Measurements from ENCODE around the gene FBXO34.
"Not testable (repeated sequence)": the region's sequence is repeated elsewhere in the genome, so short reads cannot be mapped to it uniquely, and the experiment has no call there.

The FBXO34 gene

GRCh38 chr14:55312379-55313030 is 41.3 kb downstream of the FBXO34 start:
- not testable (repeated sequence) for DNase-seq

GRCh38 chr14:55313480-55313879 is 42.3 kb downstream of the FBXO34 start:
- no peak for DNase-seq

DNA sequence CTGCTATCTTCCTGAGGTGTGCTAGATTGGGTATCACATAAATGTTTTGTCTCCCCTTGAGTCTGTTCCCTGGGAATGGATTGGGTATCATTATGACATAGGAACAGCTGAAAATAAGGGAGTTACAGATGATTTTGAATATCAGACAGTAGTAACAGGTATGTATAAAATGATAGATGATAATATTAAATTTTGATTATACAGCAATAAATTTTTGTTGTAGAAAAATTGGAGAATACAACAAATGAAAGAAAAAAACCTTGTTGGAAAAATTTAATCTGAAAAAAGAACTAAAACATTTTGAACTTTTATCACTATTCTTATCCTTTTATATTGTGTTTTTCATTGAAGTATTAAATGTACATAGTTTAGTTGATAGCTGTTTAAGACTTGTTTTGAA is 43.2 kb downstream of the FBXO34 start:
- DNase-seq = no peak

DNA sequence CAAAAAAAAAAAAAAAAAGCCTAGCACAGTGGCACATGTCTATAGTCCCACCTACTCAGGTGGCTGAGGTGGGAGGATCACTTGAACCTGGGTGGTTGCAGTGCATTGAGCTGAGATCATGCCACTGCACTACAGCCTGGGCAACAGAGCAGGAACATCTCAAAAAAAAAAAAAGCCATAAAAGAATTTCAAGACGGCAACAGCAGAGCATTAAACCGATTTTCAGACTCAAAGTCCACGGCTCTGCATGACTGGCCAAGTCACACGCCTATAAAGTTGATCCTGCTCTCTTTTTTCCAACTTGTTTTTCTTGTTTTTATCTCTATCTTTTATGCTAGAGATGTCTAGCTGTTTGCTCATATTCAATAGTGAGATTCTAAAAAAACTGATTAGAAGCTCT is 45.3 kb downstream of the FBXO34 start:
- no peak for DNase-seq

DNA sequence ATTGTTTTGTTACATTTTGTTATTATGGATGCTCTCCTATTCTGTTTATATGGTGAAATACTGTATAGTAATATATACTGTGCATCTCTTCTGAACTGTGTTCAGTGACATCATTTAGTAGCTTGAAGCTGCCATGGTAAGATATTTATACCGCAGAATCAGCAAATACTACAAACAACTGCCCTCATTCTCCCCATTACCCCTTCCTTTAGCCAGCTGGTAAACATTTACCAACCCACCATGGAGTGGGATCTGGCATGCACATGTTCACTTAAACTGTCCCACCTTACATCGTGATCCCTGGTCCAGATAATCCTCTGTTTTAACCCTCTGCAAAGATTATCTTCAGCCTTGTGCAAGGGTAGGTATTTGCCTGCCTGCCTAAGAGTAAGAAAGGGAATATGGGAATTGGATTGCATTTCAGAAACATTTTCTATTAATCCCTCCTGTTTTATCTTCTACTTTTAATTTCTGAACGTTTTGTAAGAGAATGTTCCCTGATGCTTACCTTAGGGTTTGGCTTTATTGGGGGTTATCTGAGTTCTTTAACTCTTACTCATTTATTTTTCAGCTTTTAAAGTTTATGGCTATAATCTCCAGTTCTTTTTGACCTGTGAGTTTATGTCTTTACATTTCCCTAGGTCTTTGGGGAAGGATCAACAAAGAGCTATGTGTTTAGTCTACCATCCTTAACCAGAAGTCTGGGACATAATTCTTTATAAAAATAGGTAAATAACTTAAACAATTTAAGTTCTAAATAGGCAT is 46.5 kb downstream of the FBXO34 start:
- no peak for DNase-seq

GRCh38 chr14:55318694-55319093 is 47.5 kb downstream of the FBXO34 start:
- no peak for DNase-seq

- DNase-seq = no peak
Observed at GRCh38 chr14:55323910-55324309, 52.7 kb downstream of the FBXO34 start.

DNA sequence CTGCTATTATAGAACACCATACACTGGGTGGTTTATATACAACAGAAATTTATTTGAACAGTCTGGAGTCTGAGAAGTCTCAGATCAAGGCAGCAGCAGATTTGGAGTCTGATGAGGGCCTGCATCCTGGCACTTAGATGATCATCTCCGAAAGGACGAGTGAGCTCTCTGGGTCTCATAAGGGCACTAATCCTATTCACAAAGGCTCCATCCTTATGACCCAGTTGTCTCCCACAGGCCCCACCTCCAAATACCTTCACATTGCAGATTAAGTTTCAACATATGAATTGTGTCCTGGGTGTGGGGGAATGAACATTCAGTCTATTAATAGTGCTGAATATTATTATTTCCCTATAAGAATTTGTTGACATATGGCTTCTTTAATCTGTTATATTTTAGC is 53.6 kb downstream of the FBXO34 start:
- DNase-seq = no peak

- no peak for DNase-seq
Observed at GRCh38 chr14:55327179-55327578, 56.0 kb downstream of the FBXO34 start.

GRCh38 chr14:55328317-55328716 is 57.1 kb downstream of the FBXO34 start:
- no peak for DNase-seq

DNA sequence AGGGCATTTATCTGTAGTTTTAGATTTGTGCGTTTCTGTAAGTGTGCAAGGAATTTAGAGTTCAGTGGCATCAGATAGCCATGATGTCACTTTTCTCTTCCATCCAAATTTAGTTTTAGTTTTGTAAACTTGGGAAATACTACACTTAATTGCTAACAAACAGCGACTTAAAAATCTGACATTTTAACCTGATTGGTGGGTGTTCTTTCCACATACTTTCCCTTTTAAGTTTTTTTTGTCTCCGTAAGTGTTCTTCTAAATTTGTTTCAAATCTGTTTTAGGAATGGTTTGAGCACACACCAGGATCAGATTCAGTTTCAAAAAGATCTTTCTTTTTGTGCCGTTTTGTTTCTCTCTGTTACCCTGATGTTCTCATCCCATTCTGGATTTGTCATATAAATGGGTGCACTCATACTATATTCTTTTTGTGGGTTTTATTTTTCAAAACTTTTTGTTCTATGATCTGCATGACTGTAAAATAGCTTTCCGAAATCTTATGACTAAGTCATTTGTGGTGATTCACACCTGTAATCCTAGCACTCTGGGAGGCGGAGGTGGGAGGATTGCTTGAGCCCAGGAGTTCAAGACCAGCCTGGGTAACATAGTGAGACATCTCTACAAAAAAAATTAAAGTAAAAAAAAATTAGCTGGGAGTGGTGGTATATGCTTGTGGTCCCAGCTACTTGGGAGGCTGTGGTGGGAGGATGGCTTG is 58.9 kb downstream of the FBXO34 start:
- DNase-seq = no peak

- DNase-seq = no peak
Observed at GRCh38 chr14:55332654-55333570, 61.7 kb downstream of the FBXO34 start.

DNA sequence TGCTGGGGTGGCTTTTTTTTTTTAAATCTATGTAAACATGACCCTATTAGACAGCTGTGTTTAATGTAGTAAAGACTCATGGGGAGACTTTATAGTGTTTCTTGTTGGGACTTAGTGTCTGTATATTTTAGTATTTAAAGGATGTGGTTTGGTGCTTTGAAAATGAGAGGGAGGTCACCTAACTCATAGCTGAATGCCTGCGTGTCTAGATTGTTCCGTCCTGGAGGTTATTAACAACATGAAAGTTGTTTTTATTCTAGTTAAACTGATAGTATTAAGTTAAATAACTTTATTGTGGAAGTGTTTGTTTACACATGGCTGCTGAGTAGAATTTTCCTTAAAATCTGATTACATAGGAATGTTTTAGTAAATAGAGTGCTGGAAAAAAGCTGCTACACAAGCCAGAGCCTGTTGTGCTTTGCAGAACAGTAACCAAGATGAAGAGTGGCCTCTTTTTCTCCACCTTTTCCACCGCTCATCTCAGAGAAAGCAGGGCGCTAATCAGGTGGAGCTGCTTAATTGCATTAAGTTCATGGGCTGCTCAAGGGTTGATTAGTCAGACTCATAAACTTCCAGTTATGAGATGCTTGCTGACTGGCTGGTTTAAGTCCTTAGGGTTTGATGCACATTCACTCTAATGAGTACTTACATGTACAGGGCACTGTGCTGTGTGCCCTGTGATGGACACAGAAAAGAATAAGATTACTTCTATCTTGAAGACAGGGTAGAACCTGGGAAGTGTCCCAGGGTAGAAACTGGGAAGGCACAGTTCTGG is 62.7 kb downstream of the FBXO34 start:
- no peak for DNase-seq

- no peak for DNase-seq
Observed at GRCh38 chr14:55336162-55336561, 64.9 kb downstream of the FBXO34 start.

DNA sequence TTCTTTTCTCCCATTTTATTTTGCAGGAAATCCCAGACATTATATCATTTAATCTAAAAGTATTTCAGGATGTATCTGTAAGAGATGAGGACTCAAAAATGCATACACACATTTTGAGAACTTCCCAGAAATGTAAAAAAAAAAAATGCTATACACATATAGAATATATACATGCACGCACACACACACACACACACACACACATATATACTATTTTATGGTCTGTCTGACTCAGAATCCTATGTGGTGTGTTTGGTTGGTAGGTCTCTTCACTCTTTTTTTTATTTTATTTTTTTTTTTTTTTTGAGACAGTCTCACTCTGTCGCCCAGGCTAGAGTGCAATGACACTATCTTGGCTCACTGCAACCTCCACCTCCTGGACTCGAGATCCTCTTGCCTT is 65.5 kb downstream of the FBXO34 start:
- no peak for DNase-seq

- no peak for DNase-seq
Observed at GRCh38 chr14:55339770-55340169, 68.5 kb downstream of the FBXO34 start.

- DNase-seq = no peak
Observed at GRCh38 chr14:55340482-55340881, 69.3 kb downstream of the FBXO34 start.

GRCh38 chr14:55341781-55342180 is 70.6 kb downstream of the FBXO34 start:
- DNase-seq = no peak

DNA sequence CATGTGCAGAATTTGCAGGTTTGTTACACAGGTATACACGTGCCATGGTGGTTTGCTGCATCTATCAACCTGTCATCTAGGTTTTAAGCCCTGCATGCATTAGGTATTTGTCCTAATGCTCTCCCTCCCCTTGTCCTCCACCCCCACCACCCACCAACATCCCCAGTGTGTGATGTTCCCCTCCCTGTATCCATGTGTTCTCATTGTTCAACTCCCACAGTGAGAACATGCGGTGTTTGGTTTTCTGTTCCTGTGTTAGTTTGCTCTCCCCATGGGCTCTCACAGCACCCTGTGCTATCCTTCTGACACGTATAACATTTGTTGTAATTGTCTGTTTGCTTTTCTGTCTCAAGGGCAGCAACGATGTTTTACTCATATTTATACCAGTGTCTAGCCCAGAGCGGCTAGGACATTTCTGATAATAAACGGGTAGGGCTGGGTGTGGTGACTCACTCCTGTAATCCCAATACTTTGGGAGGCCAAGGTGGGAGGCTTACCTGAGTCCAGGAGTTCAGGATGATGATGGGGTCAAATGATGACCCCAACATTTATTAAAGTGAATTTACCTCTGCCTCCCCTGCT is 73.5 kb downstream of the FBXO34 start:
- not testable (repeated sequence) for DNase-seq

GRCh38 chr14:55347040-55347439 is 75.8 kb downstream of the FBXO34 start:
- DNase-seq = no peak

DNA sequence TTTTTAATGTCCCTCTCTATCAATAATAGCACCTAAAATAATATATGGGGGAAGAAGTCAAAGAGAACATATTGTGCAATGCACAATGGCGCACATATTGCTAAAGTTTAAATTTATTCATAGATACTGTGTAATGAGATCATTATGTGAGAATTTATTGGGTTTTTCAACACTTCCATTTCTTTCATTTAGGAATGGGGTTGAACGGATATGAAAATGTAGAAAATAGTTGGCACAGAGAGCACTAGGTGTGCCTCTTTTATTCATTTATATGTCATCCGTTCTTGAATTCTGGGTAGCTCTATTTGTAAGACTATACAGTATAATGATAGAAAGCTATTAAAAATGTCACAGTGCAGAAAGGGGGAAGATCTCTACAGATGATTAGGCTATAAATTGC is 76.5 kb downstream of the FBXO34 start:
- no peak for DNase-seq

Data from islet precursor cell (in vitro differentiated cells).